D341Med (cell line): ENCODE measurements around the gene C2orf76.

Experiments used
- DNase-seq: peaks from one replicate; pipeline ENCODE4 v3.0.0; 2012; ENCODE audit warnings: low spot score

C2orf76 gene

DNA sequence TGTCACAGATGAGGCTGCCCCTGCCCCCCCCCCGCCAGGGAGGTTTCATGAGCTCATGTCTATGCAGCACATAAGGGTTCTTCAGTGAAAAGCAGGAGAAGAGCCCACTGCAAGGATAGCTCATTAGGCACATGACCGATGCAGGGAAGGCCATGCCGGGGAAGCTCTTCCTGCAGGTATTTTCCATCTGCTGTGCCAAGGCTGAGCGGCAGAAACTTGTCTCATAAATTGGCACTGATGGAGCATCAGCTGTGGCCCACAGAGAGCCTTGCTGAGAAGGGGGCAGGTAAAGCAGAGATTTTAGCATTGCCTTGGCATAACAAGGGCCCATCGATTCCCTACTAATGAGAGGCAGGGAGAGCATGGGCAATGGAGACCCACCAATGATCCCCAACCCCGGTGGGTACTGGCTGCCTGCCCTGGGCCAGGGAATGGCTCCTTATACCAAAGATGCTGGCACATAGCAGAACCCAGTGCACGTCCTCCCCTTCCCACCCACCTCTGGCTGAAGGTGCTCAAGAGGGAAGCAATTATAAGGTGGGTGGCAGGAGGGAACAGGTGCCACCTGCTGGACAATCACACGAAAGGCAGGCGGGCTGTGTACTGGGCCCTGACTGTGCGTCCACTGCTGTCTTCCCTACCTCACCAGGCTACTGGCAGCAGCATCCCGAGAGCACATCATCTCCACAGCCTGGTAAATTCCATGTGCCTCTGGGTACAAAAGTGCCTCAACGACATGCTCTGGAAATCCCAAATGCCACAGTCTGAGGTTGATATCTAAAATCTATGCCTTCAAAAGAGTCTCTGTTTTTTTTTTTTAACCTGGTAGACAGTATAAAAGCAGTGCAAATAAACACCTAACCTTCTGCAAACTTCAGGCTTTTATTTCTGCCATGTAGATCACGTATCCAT is 101.6 kb downstream of the C2orf76 start:
- DNase-seq = peak; percentile 79

- DNase-seq = no peak
Measured at GRCh38 chr2:119263656-119264055, 103.0 kb downstream of the C2orf76 start.

- DNase-seq = no peak
Measured at GRCh38 chr2:119263025-119263424, 103.6 kb downstream of the C2orf76 start.

DNA sequence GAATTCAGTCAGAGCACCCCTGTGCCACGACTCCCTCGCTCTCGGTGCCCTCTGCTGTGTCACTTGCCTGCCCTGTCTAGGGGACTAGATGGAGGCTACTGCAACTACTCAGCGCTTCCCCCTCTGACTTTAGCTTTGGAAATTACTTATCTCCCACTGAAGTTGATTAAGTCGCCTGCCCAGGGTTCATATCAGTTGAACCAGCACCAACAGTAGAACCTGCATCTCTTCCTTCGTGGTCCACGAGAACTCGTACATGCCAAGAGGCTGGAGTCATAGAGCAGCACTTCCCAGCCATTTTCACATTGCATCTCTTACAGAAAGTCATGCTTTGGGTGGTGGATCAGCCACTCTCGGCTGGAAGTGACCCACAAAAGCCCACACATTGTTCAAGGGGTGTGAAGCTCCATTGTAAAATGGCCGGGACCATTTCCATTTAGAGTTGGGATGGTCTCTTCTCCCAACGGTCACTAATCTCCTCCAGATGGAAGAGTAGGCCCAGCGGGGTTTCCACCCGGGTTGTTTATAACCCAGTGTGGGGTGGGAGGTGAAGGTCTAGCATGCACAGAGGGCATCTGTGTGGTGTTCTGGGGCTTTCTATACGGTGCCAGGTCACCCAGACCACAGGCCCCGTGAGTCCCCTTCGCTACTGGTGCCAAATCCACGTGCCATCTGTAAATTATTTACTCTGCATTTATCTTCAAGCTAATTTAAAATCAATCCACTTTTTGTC is 105.0 kb downstream of the C2orf76 start:
- no peak for DNase-seq

DNA sequence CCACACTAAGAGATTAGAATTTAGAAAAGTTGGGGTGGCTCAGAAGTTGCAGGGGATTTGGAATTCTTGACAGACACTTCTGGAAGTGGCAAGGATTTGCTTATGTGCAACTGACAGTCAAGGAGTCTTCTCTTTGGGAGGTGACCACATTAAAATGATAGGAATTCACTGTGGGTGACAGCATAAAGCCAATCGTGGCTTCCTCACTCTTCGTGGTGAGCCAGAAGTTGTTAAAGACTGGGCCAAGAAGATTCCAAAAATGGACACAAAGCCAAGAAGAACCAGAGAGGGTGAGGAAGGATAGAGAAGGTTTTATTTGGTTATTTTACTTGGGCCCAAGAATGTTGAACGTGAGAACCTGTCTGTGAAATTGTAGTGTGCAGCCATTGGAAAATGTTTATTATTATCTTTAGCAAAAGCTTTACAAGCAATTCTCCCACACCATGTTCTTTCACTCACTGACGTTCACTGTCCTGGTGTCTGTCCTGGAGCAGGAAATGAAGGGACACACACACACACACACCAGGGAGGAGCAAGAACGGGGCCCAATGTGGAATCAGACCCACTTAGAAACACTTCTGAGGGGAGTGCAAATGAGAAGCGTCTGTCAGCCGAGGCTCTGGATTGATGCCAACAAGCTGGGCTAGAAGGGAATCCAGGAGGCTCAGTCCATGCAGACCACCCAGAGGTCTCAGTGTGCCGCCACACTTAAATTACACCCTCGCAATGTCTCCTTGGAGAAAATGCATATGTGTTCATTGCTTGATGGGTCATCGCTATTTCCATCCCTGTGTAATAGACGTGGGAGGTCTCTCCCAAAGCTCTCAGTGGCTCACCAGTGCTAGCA is 105.8 kb downstream of the C2orf76 start:
- no peak for DNase-seq

- DNase-seq = no peak
Measured at GRCh38 chr2:119259296-119259860, 107.3 kb downstream of the C2orf76 start.

- no peak for DNase-seq
Measured at GRCh38 chr2:119257198-119257597, 109.4 kb downstream of the C2orf76 start.

DNA sequence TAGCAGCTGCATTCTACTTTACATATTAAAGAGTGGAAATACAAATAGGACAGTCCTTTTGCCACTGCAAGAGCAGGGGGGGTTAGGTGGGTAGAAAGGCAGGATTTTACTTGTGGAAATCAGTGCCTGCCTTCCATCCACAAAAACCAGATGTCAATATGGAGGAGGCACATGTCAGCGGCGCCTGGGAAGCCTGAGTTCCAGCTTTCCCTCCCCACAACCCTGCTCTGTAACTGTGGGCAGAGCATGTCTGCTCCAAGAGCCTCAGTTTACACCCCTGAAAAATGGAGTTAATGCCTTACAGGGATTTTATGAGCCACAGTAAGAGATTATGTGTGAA is 110.1 kb downstream of the C2orf76 start:
- no peak for DNase-seq

- DNase-seq = peak; percentile 76
Measured at GRCh38 chr2:119255760-119256581, 110.7 kb downstream of the C2orf76 start.

DNA sequence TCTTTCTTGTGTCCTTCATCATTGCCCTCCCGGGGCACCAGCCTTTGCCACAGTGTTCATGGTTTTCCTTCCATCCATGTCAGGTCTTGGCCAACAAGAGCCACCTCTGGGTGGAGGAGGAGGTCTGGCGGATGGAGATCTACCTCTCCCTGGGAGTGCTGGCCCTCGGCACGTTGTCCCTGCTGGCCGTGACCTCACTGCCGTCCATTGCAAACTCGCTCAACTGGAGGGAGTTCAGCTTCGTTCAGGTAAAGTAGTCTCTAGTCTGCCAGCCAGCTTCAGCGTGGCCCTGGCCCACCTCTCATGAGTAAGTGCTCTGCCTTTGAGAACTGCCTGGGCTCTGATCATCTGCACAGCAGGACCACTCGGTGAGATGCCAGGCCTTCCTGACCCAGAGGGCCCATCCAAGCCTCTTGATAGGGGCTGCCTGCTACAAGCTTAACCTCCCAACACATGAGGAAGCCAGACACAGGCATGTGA is 112.0 kb downstream of the C2orf76 start:
- DNase-seq = no peak

DNA sequence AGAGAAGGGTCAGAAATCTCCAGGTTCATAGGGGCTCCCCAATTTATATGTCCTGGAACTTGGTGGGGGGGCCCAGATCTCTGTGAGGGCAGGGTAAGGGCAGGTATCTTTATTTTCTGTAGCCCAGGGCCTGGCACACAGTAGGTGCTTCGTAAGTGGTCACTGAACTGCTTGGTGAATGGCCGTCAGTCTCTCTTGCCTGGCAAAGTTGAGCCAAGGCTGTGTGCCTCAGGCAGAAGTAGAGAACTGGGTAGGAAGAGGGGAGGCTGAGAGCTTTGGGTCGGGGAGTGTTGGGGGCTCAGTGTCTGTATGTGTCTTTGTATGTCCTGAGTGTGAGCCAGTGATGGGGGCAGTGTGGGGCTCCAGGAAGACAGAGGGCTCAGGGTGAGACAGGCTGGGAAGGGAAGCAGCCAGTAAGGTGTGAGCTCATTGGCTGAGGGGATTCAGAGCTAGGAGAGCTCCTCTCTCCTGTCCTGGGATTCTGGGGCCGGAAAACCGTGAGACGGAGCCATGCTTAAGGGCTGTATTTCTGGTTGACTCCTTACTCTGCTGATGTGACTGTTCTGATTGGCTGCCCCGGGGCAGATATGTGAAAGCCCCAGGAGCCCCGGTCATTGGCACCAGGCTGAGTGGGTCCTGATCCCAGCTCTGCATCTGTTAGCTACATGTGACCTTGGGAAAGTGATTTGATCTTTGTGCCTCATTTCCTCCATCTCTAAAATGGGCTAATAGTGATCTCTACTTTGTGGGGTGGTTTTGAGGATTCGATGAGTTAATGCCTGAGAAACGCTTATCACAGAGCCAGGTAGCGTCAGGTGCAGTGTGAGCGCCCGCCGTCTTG is 112.7 kb downstream of the C2orf76 start:
- DNase-seq = no peak

- DNase-seq = no peak
Measured at GRCh38 chr2:119253114-119253702, 113.4 kb downstream of the C2orf76 start.
